Heart left ventricle (tissue), 13 donors: ENCODE results near the gene PFKFB3.

ENCODE experiments used
- CTCF ChIP-seq, 12 donors: fragments of 200-600 bp; sonication (generic) in 4 of 12; IDR thresholded peaks; one replicate each; pipeline versions ENCODE4 v1.5.0 to v1.8.0; 2018 to 2022; ENCODE audit warnings: antibody characterized with exemption in 12 of 12, mild to moderate bottlenecking in 5 of 12
- POLR2A ChIP-seq, 2 donors: fragments of 450-650 bp; IDR thresholded peaks; one replicate each; pipeline ENCODE4 v1.6.1; 2017; ENCODE audit warnings: antibody characterized with exemption in 2 of 2, mild to moderate bottlenecking in 2 of 2, moderate library complexity in 2 of 2
- donor health status: ischemic (EF 13 %, LVEDD 7.1; RV severe dilation, severe dysfunction).
- donor health status: DM: no; HTN: yes; CAD: no.
- donor health status: DM: no; HTN: no; CAD: no.
- donor health status: ischemic (EF 25% LVEDD 6.9; RV normal size, moderate dysfunction).
- donor health status: ischemic (EF 25% LVEDD 5.7; RV mildly dilated, moderate dysfunction).
- donor health status: ischemic (EF 35%, LVEDD 5.7; RV mildly dilated, moderate dysfunction).
- donor health status: nonischemic (EF 11% LVEDD 7.7; RV severe dilation, severe dysfunction).
- donor health status: DM: yes; HTN: yes; CAD: no.
- donor health status: PGD.
- donor health status: ischemic (EF 29% LVEDD 5.4; RV normal size, mild dysfunction).
- donor health status: nonischemic (EF 23%, LVEDD 6.1; RV moderate dilation, normal function).

DNA sequence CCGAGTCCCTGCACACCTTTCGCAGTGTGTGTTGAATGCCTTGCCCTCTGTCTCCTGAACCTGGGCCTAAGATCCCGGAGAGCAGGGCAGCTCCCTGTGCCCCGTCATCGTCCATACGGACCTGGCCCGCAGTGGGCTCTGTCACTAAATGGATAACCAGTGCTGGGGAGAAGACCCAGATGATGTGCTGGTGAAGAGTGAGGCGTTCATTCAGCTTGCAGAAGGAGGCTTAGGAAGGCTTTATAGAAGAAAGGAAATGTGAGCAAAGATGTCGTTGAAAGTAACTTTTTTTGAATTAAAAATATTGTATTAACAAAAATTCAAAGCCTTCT lies 34.4 kb downstream of the PFKFB3 start:
- no peak for TF ChIP-seq CTCF (IDR thresholded peaks at IDR 0.05)
- no peak for TF ChIP-seq POLR2A (IDR thresholded peaks at IDR 0.05)
